GM12878 (cell line): Measurements from ENCODE around the gene PLK1. TPM values are rescaled to one million over a fixed set of nuclear protein-coding genes. Genes with fewer than 3 reads are reported as not detected.
A peak's percentile ranks its signal among the peaks of the same experiment; 100 is the strongest.

Experiments used
- ATF3 ChIP-seq: IDR thresholded peaks from 2 replicates; pipeline ENCODE4 v1.6.1; 2011; ENCODE audit warnings: low read depth, mild to moderate bottlenecking, low read length, moderate library complexity, borderline replicate concordance; ENCODE audit errors: extremely low read depth
- ATF7 ChIP-seq: fragments of 450-650 bp; IDR thresholded peaks from 2 replicates; pipeline ENCODE4 v1.6.1; 2016; ENCODE audit warnings: low read depth, mild to moderate bottlenecking
- BMI1 ChIP-seq: fragments of 450-650 bp; IDR thresholded peaks from 2 replicates; pipeline ENCODE4 v1.6.1; 2016; ENCODE audit warnings: mild to moderate bottlenecking, moderate library complexity, borderline replicate concordance
- E2F8 ChIP-seq: fragments of 450-650 bp; IDR thresholded peaks from 2 replicates; pipeline ENCODE4 v1.6.1; 2018; ENCODE audit warnings: mild to moderate bottlenecking, low read depth, moderate library complexity; ENCODE audit not compliant: partially characterized antibody
- EGR1 ChIP-seq, 2 experiments: IDR thresholded peaks; 1 replicate in 1 of 2; 2 replicates in 1 of 2; pipeline ENCODE4 v1.6.1; 2011 to 2012; ENCODE audit warnings: low read depth in 2 of 2, low read length in 2 of 2, borderline replicate concordance in 1 of 2, mild to moderate bottlenecking in 1 of 2, moderate library complexity in 1 of 2
- EP300 ChIP-seq, 2 experiments: fragments of 150-350 bp in 1 of 2; IDR thresholded peaks; 2 replicates each; pipeline ENCODE4 v1.6.1; 2011 to 2012; ENCODE audit warnings: low read depth in 2 of 2, low read length in 2 of 2, borderline replicate concordance in 1 of 2, improper control_type of control experiment in 1 of 2, inconsistent platforms in 1 of 2; ENCODE audit not compliant: control insufficient read depth in 1 of 2
- EZH2 ChIP-seq: IDR thresholded peaks from 2 replicates; pipeline ENCODE4 v1.6.1; 2012; ENCODE audit warnings: low read depth, mild to moderate bottlenecking, control low read depth, inconsistent platforms, low read length, borderline replicate concordance; ENCODE audit not compliant: control insufficient read depth
- HDGF ChIP-seq: fragments of 450-650 bp; IDR thresholded peaks from 2 replicates; pipeline ENCODE4 v1.6.1; 2016; ENCODE audit warnings: antibody characterized with exemption
- IKZF1 ChIP-seq: fragments of 450-650 bp; conservative IDR thresholded peaks from 2 replicates; pipeline ENCODE4 v1.6.1; 2017; ENCODE audit warnings: antibody characterized with exemption, mild to moderate bottlenecking
- JUNB ChIP-seq: IDR thresholded peaks from 2 replicates; pipeline ENCODE4 v1.6.1; 2016; ENCODE audit warnings: antibody characterized with exemption, mild to moderate bottlenecking
- MEF2A ChIP-seq: IDR thresholded peaks from 2 replicates; pipeline ENCODE4 v1.6.1; 2011; ENCODE audit warnings: low read depth, mild to moderate bottlenecking, low read length, moderate library complexity; ENCODE audit not compliant: insufficient read depth
- SMAD5 ChIP-seq: IDR thresholded peaks from 2 replicates; pipeline ENCODE4 v1.6.1; 2016; ENCODE audit warnings: antibody characterized with exemption, low read depth
- TCF12 ChIP-seq: IDR thresholded peaks from 2 replicates; pipeline ENCODE4 v1.6.1; 2011; ENCODE audit warnings: low read depth, mild to moderate bottlenecking, low read length
- TCF3 ChIP-seq: IDR thresholded peaks from 2 replicates; pipeline ENCODE4 v1.6.1; 2012; ENCODE audit warnings: low read depth, mild to moderate bottlenecking, low read length, borderline replicate concordance; ENCODE audit not compliant: insufficient read depth
- TCF7 ChIP-seq: IDR thresholded peaks from 2 replicates; pipeline ENCODE4 v1.6.1; 2014; ENCODE audit warnings: antibody characterized with exemption, borderline replicate concordance
- USF1 ChIP-seq: IDR thresholded peaks from 2 replicates; pipeline ENCODE4 v1.6.1; 2011; ENCODE audit warnings: borderline replicate concordance, low read depth, mild to moderate bottlenecking, moderate library complexity, mixed read lengths, low read length; ENCODE audit not compliant: insufficient read depth; ENCODE audit errors: extremely low read length
- USF2 ChIP-seq: IDR thresholded peaks from 2 replicates; pipeline ENCODE4 v1.6.1; 2011; ENCODE audit warnings: low read depth, low read length, improper control_type of control experiment, borderline replicate concordance
- ZNF24 ChIP-seq: fragments of 450-650 bp; IDR thresholded peaks from 2 replicates; pipeline ENCODE4 v1.6.1; 2017; ENCODE audit warnings: antibody characterized with exemption, mild to moderate bottlenecking
- ZNF622 ChIP-seq: fragments of 450-650 bp; IDR thresholded peaks from 2 replicates; pipeline ENCODE4 v1.6.1; 2017; ENCODE audit warnings: mild to moderate bottlenecking, inconsistent platforms
- polyA plus RNA-seq, 11 experiments: library from polyadenylated mRNA; depleted of rRNA in 4 of 11; unstranded in 6 of 11; stranded (reverse) in 5 of 11; fragments of >200 nt; fragmentation: Nextera tagmentation in 4 of 11; fragmentation: Illumina TruSeq in 1 of 11; extraction: Ambion mirVana in 4 of 11; extraction: Trizol in 1 of 11; gene quantifications; 1 replicate in 1 of 11; 2 replicates in 10 of 11; pipeline versions ENCODE4 v1.2.1 to v1.2.3, GENCODE V29; 2011 to 2016; ENCODE audit warnings: inconsistent platforms in 2 of 11, missing spikeins in 2 of 11, low read depth in 1 of 11
- total RNA-seq, 4 experiments: library from RNA; depleted of rRNA in 3 of 4; stranded (reverse); fragments of >200 nt in 3 of 4; fragmentation: Illumina TruSeq in 1 of 4; extraction: Trizol in 1 of 4; gene quantifications; 2 replicates each; pipeline versions ENCODE4 v1.2.1 to v1.2.3, GENCODE V29; 2013 to 2021
- TF ChIP-seq, protein P1 (sequence below): IDR thresholded peaks from 2 replicates; pipeline ENCODE4 v1.6.1; 2012; ENCODE audit warnings: mild to moderate bottlenecking, low read depth, low read length

The PLK1 gene
- total and polyA plus RNA-seq, 10 of the 15 experiments (the other 5 are each of a cell fraction or from before 2014, with no cell fraction given) = 11.3 to 191 (median 84.5) TPM

- TF ChIP-seq E2F8 (peak; percentile 76), MEF2A (no peak; the same call in 1 of the 2 replicates), TCF3 (peak; percentile 96), TCF12 (peak; percentile 97), ZNF24 (no peak), USF1 (peak; percentile 82), JUNB (no peak), TCF7 (no peak), ZNF622 (no peak), ATF3 (peak; percentile 62; the same call in 1 of the 2 replicates), EP300 (IDR thresholded peaks at IDR 0.05; ENCODE audit: borderline replicate concordance in 1 of 2, control insufficient read depth in 1 of 2, low read depth in 2 of 2, low read length in 2 of 2) (no peak), EGR1 (IDR thresholded peaks at IDR 0.05; ENCODE audit: borderline replicate concordance in 1 of 2, low read depth in 2 of 2, low read length in 2 of 2) (peak in 1 of 2 experiments; percentile 39; a peak in 1 of 3 replicates), IKZF1 (peak; percentile 97), ATF7 (0 out of 2 replicates have a peak, but pooled peaks have one; percentile 15), SMAD5 (no peak; the same call in 1 of the 2 replicates), HDGF (no peak), BMI1 (no peak), EZH2 (no peak), USF2 (peak; percentile 67)
- TF ChIP-seq, protein P1, sequence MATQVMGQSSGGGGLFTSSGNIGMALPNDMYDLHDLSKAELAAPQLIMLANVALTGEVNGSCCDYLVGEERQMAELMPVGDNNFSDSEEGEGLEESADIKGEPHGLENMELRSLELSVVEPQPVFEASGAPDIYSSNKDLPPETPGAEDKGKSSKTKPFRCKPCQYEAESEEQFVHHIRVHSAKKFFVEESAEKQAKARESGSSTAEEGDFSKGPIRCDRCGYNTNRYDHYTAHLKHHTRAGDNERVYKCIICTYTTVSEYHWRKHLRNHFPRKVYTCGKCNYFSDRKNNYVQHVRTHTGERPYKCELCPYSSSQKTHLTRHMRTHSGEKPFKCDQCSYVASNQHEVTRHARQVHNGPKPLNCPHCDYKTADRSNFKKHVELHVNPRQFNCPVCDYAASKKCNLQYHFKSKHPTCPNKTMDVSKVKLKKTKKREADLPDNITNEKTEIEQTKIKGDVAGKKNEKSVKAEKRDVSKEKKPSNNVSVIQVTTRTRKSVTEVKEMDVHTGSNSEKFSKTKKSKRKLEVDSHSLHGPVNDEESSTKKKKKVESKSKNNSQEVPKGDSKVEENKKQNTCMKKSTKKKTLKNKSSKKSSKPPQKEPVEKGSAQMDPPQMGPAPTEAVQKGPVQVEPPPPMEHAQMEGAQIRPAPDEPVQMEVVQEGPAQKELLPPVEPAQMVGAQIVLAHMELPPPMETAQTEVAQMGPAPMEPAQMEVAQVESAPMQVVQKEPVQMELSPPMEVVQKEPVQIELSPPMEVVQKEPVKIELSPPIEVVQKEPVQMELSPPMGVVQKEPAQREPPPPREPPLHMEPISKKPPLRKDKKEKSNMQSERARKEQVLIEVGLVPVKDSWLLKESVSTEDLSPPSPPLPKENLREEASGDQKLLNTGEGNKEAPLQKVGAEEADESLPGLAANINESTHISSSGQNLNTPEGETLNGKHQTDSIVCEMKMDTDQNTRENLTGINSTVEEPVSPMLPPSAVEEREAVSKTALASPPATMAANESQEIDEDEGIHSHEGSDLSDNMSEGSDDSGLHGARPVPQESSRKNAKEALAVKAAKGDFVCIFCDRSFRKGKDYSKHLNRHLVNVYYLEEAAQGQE = no peak
Measured at GRCh38 chr16:23640931-23641765, 37.5 kb upstream of the PLK1 start, which contains the start of the genes DCTN5 and PALB2 (continued).
